SK-N-SH treated with all-trans-retinoic acid at 6 μM for 48 hours (cell line): Measurements from ENCODE around the gene MAN1A2.

ENCODE experiments used
- ATAC-seq: fragments of 200-7000 bp; cut with Tn5 transposase; 3 replicates; pipeline ENCODE4 v1.9.1; 2020; ENCODE audit warnings: mild to moderate bottlenecking, moderate library complexity
- ARNTL ChIP-seq: fragments of 450-650 bp; formaldehyde crosslinking; IDR thresholded peaks from 2 replicates; pipeline ENCODE4 v1.5.0; 2020; ENCODE audit warnings: low read depth, mild to moderate bottlenecking, moderate library complexity, borderline replicate concordance
- BACH2 ChIP-seq: fragments of 250-450 bp; sonication (Bioruptor Pico); IDR thresholded peaks from 2 replicates; pipeline ENCODE4 v1.9.0; 2021; ENCODE audit warnings: mild to moderate bottlenecking, borderline replicate concordance
- CREB5 ChIP-seq: fragments of 250-450 bp; sonication (Bioruptor Pico); IDR thresholded peaks from 2 replicates; pipeline ENCODE4 v1.5.1; 2020; ENCODE audit warnings: low read depth, mild to moderate bottlenecking, moderate library complexity
- CSDC2 ChIP-seq: fragments of 250-450 bp; sonication (Bioruptor Pico); IDR thresholded peaks from 2 replicates; pipeline ENCODE4 v1.5.0; 2020; ENCODE audit warnings: mild to moderate bottlenecking, moderate library complexity
- CSRNP3 ChIP-seq: fragments of 250-450 bp; sonication (Bioruptor Pico); IDR thresholded peaks from 2 replicates; pipeline ENCODE4 v1.5.1; 2021; ENCODE audit warnings: mild to moderate bottlenecking, moderate library complexity
- ESRRG ChIP-seq: fragments of 250-450 bp; sonication (Bioruptor Pico); IDR thresholded peaks from 2 replicates; pipeline ENCODE4 v1.6.1; 2021; ENCODE audit warnings: mild to moderate bottlenecking
- GLIS3 ChIP-seq: fragments of 250-450 bp; sonication (Bioruptor Pico); IDR thresholded peaks from 2 replicates; pipeline ENCODE4 v1.5.0; 2020; ENCODE audit warnings: mild to moderate bottlenecking, moderate library complexity
- ISL1 ChIP-seq: fragments of 250-450 bp; sonication (Bioruptor Pico); IDR thresholded peaks from 2 replicates; pipeline ENCODE4 v2.1.2; 2022; ENCODE audit warnings: mild to moderate bottlenecking, moderate library complexity
- OSR1 ChIP-seq: fragments of 250-450 bp; sonication (Bioruptor Pico); IDR thresholded peaks from 2 replicates; pipeline ENCODE4 v1.8.0; 2022; ENCODE audit warnings: moderate library complexity, mild to moderate bottlenecking, inconsistent platforms
- POU6F1 ChIP-seq: fragments of 250-450 bp; sonication (Bioruptor Pico); IDR thresholded peaks from 2 replicates; pipeline ENCODE4 v1.8.0; 2021; ENCODE audit warnings: low read depth, mild to moderate bottlenecking, moderate library complexity, borderline replicate concordance
- PPARA ChIP-seq: fragments of 250-450 bp; sonication (Bioruptor Pico); IDR thresholded peaks from 2 replicates; pipeline ENCODE4 v1.5.0; 2020; ENCODE audit warnings: mild to moderate bottlenecking, borderline replicate concordance
- RARB ChIP-seq: fragments of 250-450 bp; sonication (Bioruptor Pico); IDR thresholded peaks from 2 replicates; pipeline ENCODE4 v1.8.0; 2021; ENCODE audit warnings: mild to moderate bottlenecking, moderate library complexity
- SNAI2 ChIP-seq: fragments of 250-450 bp; sonication (Bioruptor Pico); IDR thresholded peaks from 2 replicates; pipeline ENCODE4 v1.5.0; 2020; ENCODE audit warnings: mild to moderate bottlenecking, moderate library complexity
- TCF4 ChIP-seq: fragments of 250-450 bp; sonication (Bioruptor Pico); IDR thresholded peaks from 2 replicates; pipeline ENCODE4 v1.8.0; 2021; ENCODE audit warnings: mild to moderate bottlenecking, moderate library complexity, borderline replicate concordance
- TOX ChIP-seq: fragments of 250-450 bp; sonication (Bioruptor Pico); IDR thresholded peaks from 2 replicates; pipeline ENCODE4 v1.8.0; 2021; ENCODE audit warnings: mild to moderate bottlenecking, moderate library complexity, borderline replicate concordance
- TSHZ2 ChIP-seq: fragments of 250-450 bp; sonication (Bioruptor Pico); IDR thresholded peaks from 2 replicates; pipeline ENCODE4 v1.5.0; 2020; ENCODE audit warnings: mild to moderate bottlenecking, moderate library complexity
- ZC3H10 ChIP-seq: fragments of 250-450 bp; sonication (Bioruptor Pico); IDR thresholded peaks from 2 replicates; pipeline ENCODE4 v1.5.1; 2021; ENCODE audit warnings: mild to moderate bottlenecking, moderate library complexity
- ZFP3 ChIP-seq: fragments of 250-450 bp; sonication (Bioruptor Pico); IDR thresholded peaks from 2 replicates; pipeline ENCODE4 v1.5.0; 2020; ENCODE audit warnings: mild to moderate bottlenecking, moderate library complexity
- ZFP30 ChIP-seq: fragments of 450-650 bp; formaldehyde crosslinking; IDR thresholded peaks from 2 replicates; pipeline ENCODE4 v1.5.0; 2022; ENCODE audit warnings: mild to moderate bottlenecking, moderate library complexity
- ZNF565 ChIP-seq: fragments of 450-650 bp; formaldehyde crosslinking; conservative IDR thresholded peaks from 2 replicates; pipeline ENCODE4 v1.5.0; 2020; ENCODE audit warnings: low read depth, mild to moderate bottlenecking, moderate library complexity
- ZNF70 ChIP-seq: fragments of 450-650 bp; formaldehyde crosslinking; IDR thresholded peaks from 2 replicates; pipeline ENCODE4 v1.5.0; 2020; ENCODE audit warnings: mild to moderate bottlenecking, moderate library complexity
- ZNF8 ChIP-seq: fragments of 450-650 bp; formaldehyde crosslinking; IDR thresholded peaks from 2 replicates; pipeline ENCODE4 v1.5.0; 2020; ENCODE audit warnings: mild to moderate bottlenecking, moderate library complexity

The MAN1A2 gene

GRCh38 chr1:117565076-117565556 lies 197.9 kb downstream of the MAN1A2 start:
- TF ChIP-seq CREB5 (no peak), ISL1 (no peak), TSHZ2 (CRISPR knock-in tag) (no peak), BACH2 (CRISPR knock-in tag) (no peak), ZC3H10 (CRISPR knock-in tag) (no peak)
- no peak for ATAC-seq

- no peak for TF ChIP-seq ZNF565 (CRISPR knock-in tag)
- no peak for TF ChIP-seq ZNF8 (CRISPR knock-in tag)
- TF ChIP-seq ARNTL (CRISPR knock-in tag): no peak
- no peak for TF ChIP-seq ZC3H10 (CRISPR knock-in tag)
- no peak for TF ChIP-seq ZFP3 (CRISPR knock-in tag)
- TF ChIP-seq ISL1: no peak
- TF ChIP-seq GLIS3 (CRISPR knock-in tag): no peak
- no peak for TF ChIP-seq POU6F1 (CRISPR knock-in tag)
- no peak for TF ChIP-seq ESRRG (CRISPR knock-in tag)
- TF ChIP-seq TOX: no peak
- TF ChIP-seq RARB (CRISPR knock-in tag): no peak
- no peak for TF ChIP-seq CSDC2 (CRISPR knock-in tag)
- no peak for TF ChIP-seq CREB5
- TF ChIP-seq ZNF70: no peak
- no peak for ATAC-seq
Observed at GRCh38 chr1:117565745-117566455, 198.7 kb downstream of the MAN1A2 start.

- TF ChIP-seq ARNTL (CRISPR knock-in tag) (no peak), ZNF70 (no peak), ZFP30 (CRISPR knock-in tag) (no peak), TCF4 (no peak), PPARA (CRISPR knock-in tag) (no peak), ISL1 (no peak), SNAI2 (CRISPR knock-in tag) (no peak), ZFP3 (CRISPR knock-in tag) (no peak), BACH2 (CRISPR knock-in tag) (no peak), POU6F1 (CRISPR knock-in tag) (no peak), ESRRG (CRISPR knock-in tag) (no peak), CSRNP3 (CRISPR knock-in tag) (no peak), RARB (CRISPR knock-in tag) (no peak), OSR1 (CRISPR knock-in tag) (no peak), ZNF565 (CRISPR knock-in tag) (no peak)
- ATAC-seq: no peak
Observed at GRCh38 chr1:117566556-117566955, 199.3 kb downstream of the MAN1A2 start.
